HG02759 (cell line): ENCODE results near the gene SLC5A11.

Source experiments
- ATAC-seq: cut with Tn5 transposase; IDR thresholded peaks from one replicate; pipeline ENCODE4 v1.9.1; 2021; ENCODE audit warnings: mild to moderate bottlenecking, moderate library complexity; ENCODE audit not compliant: unreplicated experiment

The SLC5A11 gene

DNA sequence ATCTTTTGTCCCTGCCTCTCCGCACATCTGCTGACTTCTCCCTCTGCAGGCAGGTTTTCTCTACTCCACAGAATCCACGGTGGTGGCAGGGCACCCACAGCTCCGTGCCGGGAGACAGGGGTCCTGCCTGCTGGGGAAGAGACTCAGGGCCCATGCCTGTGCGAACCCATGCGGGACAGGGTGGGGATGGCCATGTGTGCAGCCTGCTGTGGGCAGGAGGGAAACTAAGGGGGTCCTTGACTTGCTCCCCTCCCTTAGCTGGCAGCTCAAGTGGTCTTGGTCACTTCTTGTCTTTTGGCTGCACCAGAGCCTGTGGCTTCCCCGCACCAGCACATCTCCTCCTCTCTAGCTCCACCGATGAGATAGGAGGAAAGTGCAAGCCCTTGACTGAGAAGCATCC, 69.8 kb downstream of the SLC5A11 start:
- no peak for ATAC-seq

GRCh38 chr16:24917236-24917635, 71.5 kb downstream of the SLC5A11 start:
- no peak for ATAC-seq

DNA sequence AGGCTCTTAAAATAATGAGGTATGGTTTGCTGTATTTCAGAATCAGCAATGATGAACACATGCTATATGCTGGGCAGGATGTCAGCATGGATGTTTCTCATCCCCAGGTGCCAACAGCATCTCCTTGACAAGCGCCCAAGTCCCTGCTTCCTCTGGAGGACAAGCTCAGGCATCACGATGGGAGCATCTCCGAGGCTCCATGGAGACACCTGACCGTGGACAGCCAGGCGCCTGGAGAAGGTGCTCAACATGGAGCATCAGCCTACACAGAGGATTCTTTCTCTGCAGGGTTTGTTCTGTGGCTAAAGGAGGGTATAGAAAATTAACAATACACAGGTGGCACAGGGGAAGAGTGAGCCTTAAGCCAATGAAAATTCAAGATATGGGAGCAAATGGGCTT, 72.1 kb downstream of the SLC5A11 start:
- no peak for ATAC-seq

DNA sequence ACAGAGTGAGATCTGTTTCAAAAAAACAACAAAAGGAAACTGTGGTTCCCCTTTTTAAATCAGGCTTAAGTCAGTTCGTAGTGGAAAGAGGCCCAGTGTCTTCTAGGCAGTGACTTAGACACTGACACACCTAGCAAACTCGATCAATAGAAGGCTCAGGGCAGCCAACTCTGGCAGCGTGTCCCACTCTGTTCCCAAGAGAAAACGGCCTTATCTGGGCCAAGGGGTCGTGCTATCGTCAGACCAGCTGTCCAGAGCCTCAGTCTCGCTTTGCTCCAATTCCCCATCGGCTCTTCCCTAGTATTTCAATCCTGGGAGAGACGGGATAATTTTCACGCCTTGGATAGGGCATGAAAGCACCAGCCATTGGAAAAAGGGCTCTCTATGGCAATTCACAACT, 72.9 kb downstream of the SLC5A11 start:
- ATAC-seq, result no peak

DNA sequence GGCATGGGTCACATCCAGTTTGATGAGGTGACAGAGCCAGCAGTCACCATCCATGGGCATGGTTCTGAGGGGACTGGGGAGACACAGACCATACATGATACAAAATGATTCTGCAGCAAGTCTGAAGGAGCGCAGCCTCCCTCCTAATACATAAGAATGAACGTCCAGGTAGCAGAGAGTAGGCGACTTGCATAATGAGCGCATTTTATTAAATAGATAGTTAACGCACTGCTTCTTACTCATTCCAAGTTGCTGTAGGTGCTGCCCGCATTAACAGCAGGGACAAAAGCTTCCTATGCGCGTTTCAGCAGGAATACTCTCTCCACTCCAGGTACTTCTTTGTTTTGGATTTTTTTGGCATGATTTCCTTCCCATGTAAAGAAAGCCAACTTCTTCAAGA, 73.8 kb downstream of the SLC5A11 start:
- no peak for ATAC-seq

DNA sequence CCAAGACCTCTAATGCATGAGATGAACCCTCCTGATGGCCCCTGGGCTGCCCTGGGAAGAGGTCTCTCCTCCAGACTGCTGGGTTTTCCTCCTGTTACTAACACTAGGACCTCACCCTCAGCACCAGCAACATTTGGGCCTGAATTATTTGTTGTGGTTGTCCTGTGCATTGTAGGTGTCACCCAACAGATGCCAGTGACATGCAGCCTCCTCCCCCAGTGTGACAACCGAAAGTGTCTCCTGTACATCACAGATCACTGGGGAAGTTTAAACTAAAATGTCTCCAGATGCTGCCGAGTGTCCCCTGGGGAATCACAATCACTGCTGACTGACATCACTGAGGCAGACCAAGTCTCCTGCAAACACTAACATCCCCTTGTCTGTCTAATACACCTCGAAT, 74.8 kb downstream of the SLC5A11 start:
- ATAC-seq, result no peak

GRCh38 chr16:24921229-24921628, 75.5 kb downstream of the SLC5A11 start:
- ATAC-seq, result no peak

- ATAC-seq, result no peak
Observed at GRCh38 chr16:24925163-24925562, 79.4 kb downstream of the SLC5A11 start.

GRCh38 chr16:24929409-24929808, 83.6 kb downstream of the SLC5A11 start:
- ATAC-seq, result no peak

DNA sequence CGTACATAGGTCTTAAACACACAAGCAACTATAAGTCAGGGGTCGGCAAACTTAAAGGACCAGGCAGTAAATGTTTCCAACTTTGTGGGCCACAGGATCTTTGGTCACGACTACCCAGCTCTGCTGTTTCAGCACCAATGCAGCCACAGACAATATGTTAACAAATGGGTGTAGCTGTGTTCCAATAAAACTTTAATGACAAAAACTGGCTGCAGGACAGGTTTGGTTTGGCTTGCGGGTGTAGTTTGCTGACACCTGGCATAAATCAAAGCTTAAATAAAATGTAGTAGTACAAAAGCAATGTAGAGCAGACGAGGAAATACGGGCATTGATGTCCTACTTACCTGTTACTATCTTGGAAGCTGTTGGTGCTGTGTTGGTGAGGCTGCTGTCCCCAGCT, 84.7 kb downstream of the SLC5A11 start:
- no peak for ATAC-seq

GRCh38 chr16:24931091-24931490, 85.3 kb downstream of the SLC5A11 start:
- no peak for ATAC-seq

- no peak for ATAC-seq
Observed at GRCh38 chr16:24935336-24935735, 89.6 kb downstream of the SLC5A11 start.

- ATAC-seq, result no peak
Observed at GRCh38 chr16:24936151-24936550, 90.4 kb downstream of the SLC5A11 start.

DNA sequence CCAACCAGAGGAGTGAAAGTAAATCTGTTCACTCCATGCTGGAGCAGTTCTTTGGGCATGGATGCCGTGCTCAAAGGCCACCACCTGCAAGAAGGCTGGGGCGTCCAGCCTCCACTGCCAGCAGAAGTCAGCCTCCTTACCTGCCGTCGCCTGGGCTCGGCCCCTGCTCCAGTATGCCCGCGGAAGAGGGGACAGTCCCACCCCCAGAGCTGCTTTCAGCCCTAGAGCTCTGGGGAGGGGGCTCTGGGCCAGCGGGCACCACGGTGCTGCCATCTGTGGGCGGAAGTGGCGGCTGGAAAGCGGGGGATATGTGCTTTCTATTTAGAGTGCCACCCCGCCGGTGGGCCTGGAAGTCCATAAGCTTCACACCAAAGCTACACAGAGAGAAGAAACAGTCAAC, 93.5 kb downstream of the SLC5A11 start:
- ATAC-seq, result no peak

- no peak for ATAC-seq
Observed at GRCh38 chr16:24939738-24940137, 94.0 kb downstream of the SLC5A11 start.

GRCh38 chr16:24943471-24943870, 97.7 kb downstream of the SLC5A11 start:
- ATAC-seq, result no peak

DNA sequence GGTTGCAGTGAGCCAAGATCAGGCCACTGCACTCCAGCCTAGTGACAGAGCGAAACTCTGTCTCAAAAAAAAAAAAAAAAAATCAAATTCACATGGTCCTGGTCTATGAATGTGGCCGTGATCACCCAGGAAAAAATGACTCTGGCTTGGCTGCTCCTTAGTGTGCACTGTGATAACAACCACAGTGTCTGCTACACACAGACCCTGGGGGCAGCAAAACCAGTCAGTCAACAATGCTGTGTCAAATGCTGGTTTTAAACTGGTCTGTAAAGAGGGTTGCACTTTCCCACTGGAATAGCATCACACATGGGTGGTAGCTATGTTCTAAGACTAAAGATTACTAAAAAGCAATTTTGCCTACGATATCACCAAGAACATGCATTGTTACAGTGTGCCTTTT, 98.4 kb downstream of the SLC5A11 start:
- ATAC-seq, result no peak

- ATAC-seq, result no peak
Observed at GRCh38 chr16:24946155-24946554, 100.4 kb downstream of the SLC5A11 start.

- ATAC-seq, result no peak
Observed at GRCh38 chr16:24950275-24950674, 104.5 kb downstream of the SLC5A11 start.

DNA sequence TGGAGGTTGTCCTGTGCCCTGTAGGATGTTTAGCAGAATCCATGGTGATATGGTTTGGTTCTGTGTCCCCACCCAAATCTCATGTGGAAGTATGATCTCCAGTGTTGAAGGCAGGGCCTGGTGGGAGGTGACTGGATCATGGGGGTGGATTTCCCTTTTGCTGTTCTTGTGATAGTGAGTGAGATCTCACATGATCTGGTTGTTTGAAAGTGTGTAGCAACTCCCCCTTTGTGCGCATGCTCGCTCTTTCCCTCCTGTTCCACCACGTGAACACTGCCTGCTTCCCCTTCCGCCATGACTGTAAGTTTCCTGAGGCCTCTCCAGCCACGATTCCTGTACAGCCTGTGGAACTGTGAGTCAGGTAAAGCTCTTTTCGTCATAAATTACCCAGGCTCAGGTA, 107.5 kb downstream of the SLC5A11 start:
- no peak for ATAC-seq

- ATAC-seq, result no peak
Observed at GRCh38 chr16:24953721-24954120, 108.0 kb downstream of the SLC5A11 start.

- no peak for ATAC-seq
Observed at GRCh38 chr16:24954137-24954536, 108.4 kb downstream of the SLC5A11 start.

- ATAC-seq, result no peak
Observed at GRCh38 chr16:24955975-24956731, 110.4 kb downstream of the SLC5A11 start.
